KMS-11 (cell line): ENCODE measurements around the gene ST6GALNAC4.

Experiments
- H2AFZ ChIP-seq: fragments of 200-600 bp; sonication (generic); 2 replicates; pipeline ENCODE4 v1.6.1; 2016; ENCODE audit warnings: antibody characterized with exemption, mixed run types, low read depth
- H3K27ac ChIP-seq: fragments of 200-600 bp; sonication (generic); 2 replicates; pipeline ENCODE4 v1.6.1; 2016; ENCODE audit warnings: mild to moderate bottlenecking, mixed run types
- H3K27me3 ChIP-seq: fragments of 200-600 bp; sonication (generic); 2 replicates; pipeline ENCODE4 v1.6.1; 2017; ENCODE audit warnings: mild to moderate bottlenecking, low read depth, mixed run types, moderate library complexity; ENCODE audit not compliant: insufficient read depth
- H3K36me3 ChIP-seq: fragments of 200-600 bp; sonication (generic); 2 replicates; pipeline ENCODE4 v1.6.1; 2017; ENCODE audit warnings: mild to moderate bottlenecking, mixed run types; ENCODE audit not compliant: insufficient read depth
- H3K4me1 ChIP-seq: fragments of 200-600 bp; sonication (generic); 2 replicates; pipeline ENCODE4 v1.6.1; 2016; ENCODE audit warnings: mild to moderate bottlenecking, low read depth, mixed run types; ENCODE audit not compliant: poor library complexity, severe bottlenecking
- H3K4me2 ChIP-seq: fragments of 200-600 bp; sonication (generic); 2 replicates; pipeline ENCODE4 v1.7.0; 2016; ENCODE audit warnings: mild to moderate bottlenecking, mixed run types
- H3K4me3 ChIP-seq: fragments of 200-600 bp; sonication (generic); IDR thresholded peaks from 2 replicates; pipeline ENCODE4 v1.6.1; 2017; ENCODE audit warnings: low read depth, low read length, mixed read lengths; ENCODE audit not compliant: insufficient read depth
- H3K79me2 ChIP-seq: fragments of 200-600 bp; sonication (generic); 2 replicates; pipeline ENCODE4 v1.6.1; 2016; ENCODE audit warnings: low read depth, mixed run types; ENCODE audit not compliant: insufficient read depth
- H3K9ac ChIP-seq: fragments of 200-600 bp; sonication (generic); 2 replicates; pipeline ENCODE4 v1.6.1; 2016; ENCODE audit warnings: mild to moderate bottlenecking, mixed run types
- H4K20me1 ChIP-seq: fragments of 200-600 bp; sonication (generic); 2 replicates; pipeline ENCODE4 v1.6.1; 2016; ENCODE audit warnings: mild to moderate bottlenecking, mixed run types; ENCODE audit not compliant: insufficient read depth
- CTCF ChIP-seq: fragments of 200-600 bp; sonication (generic); conservative IDR thresholded peaks from 2 replicates; pipeline ENCODE4 v1.6.1; 2017; ENCODE audit warnings: low read depth, mild to moderate bottlenecking, antibody characterized with exemption, low read length, moderate library complexity, mixed read lengths

ST6GALNAC4 gene

DNA sequence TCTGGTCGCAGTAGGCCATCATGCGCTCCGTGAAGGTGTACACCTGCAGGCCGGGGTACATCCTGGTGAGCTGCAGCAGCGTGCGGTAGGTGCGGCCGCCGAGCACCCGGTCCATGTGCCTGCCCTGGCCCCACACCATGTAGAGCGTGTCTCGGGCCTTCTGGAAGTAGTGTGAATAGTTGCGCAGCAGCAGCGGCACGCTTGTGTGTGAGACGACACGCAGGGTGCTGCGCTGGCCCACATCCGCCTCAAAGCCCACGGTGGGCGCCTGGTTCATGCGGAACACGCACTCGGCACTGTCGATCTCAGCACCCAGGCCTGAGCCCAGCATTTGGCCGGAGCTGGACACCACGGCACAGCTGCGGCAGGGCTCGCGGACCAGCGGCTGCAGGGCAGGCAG is 4.5 kb downstream of the ST6GALNAC4 start:
- Histone ChIP-seq H3K4me1 (peaks cover 60% of the 10 kb centered on the region), H3K4me2 (peak overlapping the region; percentile 64), H3K9ac (peak overlapping the region; percentile 53; the same call in 1 of the 2 replicates), H3K4me3 (no peak overlapping the region), H3K27me3 (no peaks in the 10 kb centered on the region), H2AFZ (no peak overlapping the region), H4K20me1 (no peaks in the 10 kb centered on the region), H3K79me2 (peaks cover 60% of the 10 kb centered on the region), H3K27ac (peak overlapping the region; percentile 97), H3K36me3 (peaks cover 14% of the 10 kb centered on the region; the same call in 1 of the 2 replicates)
- no peak for TF ChIP-seq CTCF

DNA sequence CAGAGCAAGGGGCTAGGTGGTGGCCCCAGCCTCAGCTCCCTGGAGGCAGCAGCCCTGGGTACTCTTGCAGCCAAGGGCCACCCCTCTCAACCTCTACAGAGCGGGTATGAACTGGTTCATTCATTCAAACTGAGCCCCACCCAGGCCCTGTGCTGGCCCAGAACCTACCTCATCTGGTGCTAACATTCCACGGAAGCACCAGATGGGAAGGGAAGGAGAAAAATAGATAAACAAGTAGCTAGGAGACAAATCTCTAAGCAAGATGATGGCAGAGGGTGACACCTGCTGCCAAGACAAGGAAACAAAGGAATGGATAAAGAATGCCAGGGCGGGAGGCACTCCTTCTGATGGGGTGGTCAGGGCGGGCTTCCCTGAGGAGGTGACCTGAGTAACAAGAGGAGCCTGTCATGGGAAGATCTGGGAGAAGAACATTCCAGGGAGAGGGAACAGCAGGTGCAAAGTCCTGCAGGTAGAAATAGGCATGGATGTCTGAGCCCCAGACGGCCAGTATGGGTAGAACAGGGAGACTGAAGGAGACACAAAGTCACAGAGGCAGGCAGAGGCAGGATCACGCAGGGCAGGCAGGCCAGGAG is 6.1 kb downstream of the ST6GALNAC4 start:
- no peaks in the 10 kb centered on the region for H4K20me1 ChIP-seq
- no peaks in the 10 kb centered on the region for H3K27me3 ChIP-seq
- no peak overlapping the region for H2AFZ ChIP-seq
- peaks cover 67% of the 10 kb centered on the region for H3K4me1 ChIP-seq
- H3K27ac ChIP-seq = peak overlapping the region; percentile 97
- H3K4me3 ChIP-seq = no peak overlapping the region
- peak overlapping the region; percentile 85 for H3K9ac ChIP-seq
- H3K79me2 ChIP-seq = peaks cover 51% of the 10 kb centered on the region
- H3K36me3 ChIP-seq = peaks cover 14% of the 10 kb centered on the region; the same call in 1 of the 2 replicates
- 0 out of 2 replicates have a peak, but pooled peaks have one; percentile 31 for TF ChIP-seq CTCF
- H3K4me2 ChIP-seq = peak overlapping the region; percentile 64

DNA sequence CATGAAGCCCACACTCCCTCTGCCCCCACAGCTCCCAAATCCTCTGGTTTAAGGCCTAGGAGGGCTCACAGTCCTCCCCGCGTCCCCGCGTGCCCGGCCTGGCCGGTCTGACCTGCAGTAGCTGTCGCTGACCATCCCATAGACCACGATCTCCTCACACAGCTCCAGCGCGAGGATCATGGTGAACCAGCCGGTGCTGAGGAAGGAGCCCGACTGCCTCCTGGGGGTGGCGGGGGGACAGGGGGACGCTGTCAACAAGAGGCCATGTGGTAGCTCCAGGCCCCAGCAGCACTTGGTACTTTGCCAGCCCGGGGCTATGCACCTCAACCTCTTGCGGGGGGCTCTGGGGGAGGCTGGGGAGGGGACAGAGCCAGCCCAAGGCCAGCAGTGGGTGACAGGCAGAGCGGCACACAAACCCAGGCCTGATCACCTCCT is 7.0 kb downstream of the ST6GALNAC4 start:
- peaks cover 64% of the 10 kb centered on the region for H3K4me1 ChIP-seq
- TF ChIP-seq CTCF = no peak
- H3K79me2 ChIP-seq = peaks cover 44% of the 10 kb centered on the region
- H3K4me3 ChIP-seq = no peak overlapping the region
- no peak overlapping the region for H3K9ac ChIP-seq
- H3K27me3 ChIP-seq = no peaks in the 10 kb centered on the region
- H3K27ac ChIP-seq = peak overlapping the region; percentile 97; the same call in 1 of the 2 replicates
- peak overlapping the region; percentile 64; the same call in 1 of the 2 replicates for H3K4me2 ChIP-seq
- no peak overlapping the region for H2AFZ ChIP-seq
- H3K36me3 ChIP-seq = peaks cover 14% of the 10 kb centered on the region; the same call in 1 of the 2 replicates
- no peaks in the 10 kb centered on the region for H4K20me1 ChIP-seq

DNA sequence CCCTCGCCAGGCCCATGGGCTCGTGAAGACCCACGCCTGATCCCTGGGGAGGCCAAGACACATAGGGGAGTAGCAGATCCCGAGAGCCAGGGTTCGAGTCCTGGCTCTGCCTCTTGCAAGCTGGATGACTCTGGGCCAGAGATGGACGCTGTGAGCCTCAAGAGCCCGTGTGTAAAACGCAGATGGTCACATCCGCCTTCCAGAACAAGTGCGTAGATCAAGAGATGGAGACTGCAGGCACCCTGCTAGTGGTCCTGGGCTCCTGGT is 8.2 kb downstream of the ST6GALNAC4 start:
- H4K20me1 ChIP-seq = no peaks in the 10 kb centered on the region
- no peak overlapping the region for H3K4me2 ChIP-seq
- TF ChIP-seq CTCF = no peak
- peaks cover 57% of the 10 kb centered on the region for H3K4me1 ChIP-seq
- no peak overlapping the region for H2AFZ ChIP-seq
- H3K36me3 ChIP-seq = peaks cover 6% of the 10 kb centered on the region; the same call in 1 of the 2 replicates
- H3K79me2 ChIP-seq = peaks cover 31% of the 10 kb centered on the region
- no peaks in the 10 kb centered on the region for H3K27me3 ChIP-seq
- H3K9ac ChIP-seq = no peak overlapping the region
- H3K27ac ChIP-seq = no peak overlapping the region
- H3K4me3 ChIP-seq = no peak overlapping the region
